Breast epithelium (tissue), 4 donors: ENCODE results near the gene MS4A2. TPM values are rescaled to one million over a fixed set of nuclear protein-coding genes. Genes with fewer than 3 reads are reported as not detected.
"Not testable (repeated sequence)": the region's sequence is repeated elsewhere in the genome, so short reads cannot be mapped to it uniquely, and the experiment has no call there.

ENCODE experiments used
- DNase-seq, 2 donors: peaks; one replicate each; pipeline ENCODE4 v3.0.0-alpha.2; 2019; ENCODE audit warnings: low spot score in 2 of 2
- H3K27ac ChIP-seq, 2 donors: fragments of 200-600 bp; sonication (generic) in 1 of 2; one replicate each; pipeline ENCODE4 v1.5.1; 2016 to 2019; ENCODE audit warnings: mild to moderate bottlenecking in 1 of 2
- H3K27me3 ChIP-seq, 2 donors: fragments of 200-600 bp; sonication (generic) in 1 of 2; one replicate each; pipeline versions ENCODE4 v1.5.1 to v1.6.0; 2017 to 2019; ENCODE audit warnings: control low read depth in 1 of 2, mild to moderate bottlenecking in 1 of 2
- H3K36me3 ChIP-seq: fragments of 200-600 bp; one replicate; pipeline ENCODE4 v1.5.1; 2019
- H3K4me1 ChIP-seq, 2 donors: fragments of 200-600 bp; sonication (generic); one replicate each; pipeline ENCODE4 v1.5.1; 2016 to 2019; ENCODE audit warnings: control low read depth in 1 of 2
- H3K4me3 ChIP-seq, 3 donors: fragments of 200-600 bp; sonication (generic); 1 replicate in 2 of 3; 2 replicates in 1 of 3; pipeline ENCODE4 v1.5.1; 2016 to 2019; ENCODE audit warnings: mild to moderate bottlenecking in 3 of 3, moderate library complexity in 2 of 3
- H3K9me3 ChIP-seq, 2 donors: fragments of 200-600 bp; sonication (generic) in 1 of 2; one replicate each; pipeline ENCODE4 v1.5.1; 2016 to 2019; ENCODE audit warnings: control low read depth in 1 of 2
- POLR2A ChIP-seq: fragments of 450-650 bp; IDR thresholded peaks from one replicate; pipeline ENCODE4 v1.6.1; 2016; ENCODE audit warnings: antibody characterized with exemption, mild to moderate bottlenecking, moderate library complexity
- POLR2AphosphoS5 ChIP-seq, 3 donors: sonication (generic); formaldehyde crosslinking; IDR thresholded peaks; one replicate each; pipeline ENCODE4 v1.6.1; 2017; ENCODE audit warnings: antibody characterized with exemption in 3 of 3
- intact Hi-C: fragments of 100-400 bp; cut with DNase I; formaldehyde crosslinking; loops from one replicate; pipeline ENCODE4 v1.15.1; 2023; ENCODE audit warnings: low total_unique reads
- total RNA-seq, 3 donors: library from RNA; depleted of rRNA; stranded (reverse); fragments of >200 nt; gene quantifications; one replicate each; pipeline ENCODE4 v1.1.0, GENCODE V29; 2016
- TF ChIP-seq, protein P1 (sequence below), 3 donors: fragments of 450-650 bp; IDR thresholded peaks; one replicate each; pipeline ENCODE4 v1.5.1; 2016 to 2017; ENCODE audit warnings: antibody characterized with exemption in 3 of 3, mild to moderate bottlenecking in 3 of 3, moderate library complexity in 3 of 3

MS4A2 gene
- total RNA-seq, 3 donors from 2014 or later, result 0.66 to 7.8 (median 0.73) TPM

DNA sequence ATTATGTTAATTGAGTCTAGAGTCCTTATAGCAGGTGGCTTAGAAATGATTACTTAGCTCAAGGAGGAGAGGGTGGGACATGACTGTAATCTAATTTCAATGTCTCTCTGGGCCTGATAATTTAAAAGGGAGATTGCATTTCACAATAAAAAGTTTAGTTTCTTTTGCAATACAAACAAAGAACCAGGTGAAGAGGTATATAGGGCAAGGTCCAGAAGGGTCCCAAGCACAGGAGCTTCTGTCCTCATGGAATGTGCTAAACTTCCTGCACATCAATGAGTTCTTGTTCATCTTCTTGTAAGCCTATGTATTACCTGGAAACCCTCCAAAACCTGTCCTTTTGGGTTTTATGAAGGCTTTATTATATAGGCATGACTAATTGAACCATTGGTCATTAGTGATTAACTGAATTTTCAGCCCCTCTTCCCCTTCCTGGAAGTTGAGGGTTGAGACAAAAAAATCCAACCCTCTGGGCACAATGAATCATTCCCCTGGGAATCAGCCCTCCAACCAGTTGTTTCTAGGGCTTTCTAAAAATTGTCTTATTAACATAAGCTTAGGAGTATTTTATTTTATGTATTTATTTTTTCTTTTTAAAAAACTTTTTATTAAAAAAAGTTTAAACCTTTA lies 37.6 kb downstream of the MS4A2 start:
- intact Hi-C loops, result no loop called here
- H3K36me3 ChIP-seq, result no peaks in the 10 kb centered on the region
- TF ChIP-seq POLR2AphosphoS5 (IDR thresholded peaks at IDR 0.05) (no peak), POLR2A (no peak)
- TF ChIP-seq, protein P1, sequence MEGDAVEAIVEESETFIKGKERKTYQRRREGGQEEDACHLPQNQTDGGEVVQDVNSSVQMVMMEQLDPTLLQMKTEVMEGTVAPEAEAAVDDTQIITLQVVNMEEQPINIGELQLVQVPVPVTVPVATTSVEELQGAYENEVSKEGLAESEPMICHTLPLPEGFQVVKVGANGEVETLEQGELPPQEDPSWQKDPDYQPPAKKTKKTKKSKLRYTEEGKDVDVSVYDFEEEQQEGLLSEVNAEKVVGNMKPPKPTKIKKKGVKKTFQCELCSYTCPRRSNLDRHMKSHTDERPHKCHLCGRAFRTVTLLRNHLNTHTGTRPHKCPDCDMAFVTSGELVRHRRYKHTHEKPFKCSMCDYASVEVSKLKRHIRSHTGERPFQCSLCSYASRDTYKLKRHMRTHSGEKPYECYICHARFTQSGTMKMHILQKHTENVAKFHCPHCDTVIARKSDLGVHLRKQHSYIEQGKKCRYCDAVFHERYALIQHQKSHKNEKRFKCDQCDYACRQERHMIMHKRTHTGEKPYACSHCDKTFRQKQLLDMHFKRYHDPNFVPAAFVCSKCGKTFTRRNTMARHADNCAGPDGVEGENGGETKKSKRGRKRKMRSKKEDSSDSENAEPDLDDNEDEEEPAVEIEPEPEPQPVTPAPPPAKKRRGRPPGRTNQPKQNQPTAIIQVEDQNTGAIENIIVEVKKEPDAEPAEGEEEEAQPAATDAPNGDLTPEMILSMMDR (IDR thresholded peaks at IDR 0.05), result no peak
- H3K27me3 ChIP-seq, result no peaks in the 10 kb centered on the region
- no peaks in the 10 kb centered on the region for H3K9me3 ChIP-seq
- no peak for DNase-seq
- H3K27ac ChIP-seq, result no peak overlapping the region
- H3K4me1 ChIP-seq, result no peaks in the 10 kb centered on the region
- H3K4me3 ChIP-seq, result no peak overlapping the region

DNA sequence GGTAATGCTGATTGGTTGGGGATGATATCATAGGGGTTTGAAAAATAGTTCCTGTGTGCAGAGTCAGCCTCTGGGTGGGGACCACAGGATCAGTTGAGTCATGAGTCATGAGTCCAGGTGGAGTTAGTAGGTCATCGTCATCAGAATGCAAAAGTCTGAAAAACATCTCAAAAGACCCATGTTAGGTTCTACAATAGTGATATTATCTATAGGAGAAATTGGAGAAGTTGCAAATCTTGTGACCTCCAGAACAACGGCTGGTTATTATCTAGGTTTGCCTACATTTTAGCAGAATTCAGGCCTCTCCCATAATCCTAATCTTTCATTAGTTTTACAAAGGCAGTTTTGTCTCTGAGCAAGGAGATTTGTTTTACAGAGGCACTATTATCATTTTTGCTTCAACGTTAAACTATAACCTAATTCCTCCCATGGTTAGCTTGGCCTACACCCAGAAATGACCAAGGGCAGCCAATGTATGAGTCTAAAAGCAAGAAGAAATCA lies 38.9 kb downstream of the MS4A2 start:
- intact Hi-C loops, result no loop called here

GRCh38 chr11:60128376-60128775 lies 39.9 kb downstream of the MS4A2 start:
- H3K36me3 ChIP-seq, result no peaks in the 10 kb centered on the region
- intact Hi-C loops, result no loop called here
- H3K27me3 ChIP-seq, result no peaks in the 10 kb centered on the region
- no peaks in the 10 kb centered on the region for H3K4me1 ChIP-seq
- H3K27ac ChIP-seq, result no peak overlapping the region
- no peaks in the 10 kb centered on the region for H3K9me3 ChIP-seq
- no peak overlapping the region for H3K4me3 ChIP-seq
- TF ChIP-seq POLR2A (no peak), POLR2AphosphoS5 (IDR thresholded peaks at IDR 0.05) (no peak)
- TF ChIP-seq, protein P1 (IDR thresholded peaks at IDR 0.05), result no peak
- DNase-seq, result no peak

More for the DNA sequence above, 38.9 kb downstream of the MS4A2 start:
- no peak overlapping the region for H3K27ac ChIP-seq
- H3K36me3 ChIP-seq, result no peaks in the 10 kb centered on the region
- H3K4me1 ChIP-seq, result no peaks in the 10 kb centered on the region
- no peaks in the 10 kb centered on the region for H3K27me3 ChIP-seq
- H3K4me3 ChIP-seq, result no peak overlapping the region
- no peak for DNase-seq
- TF ChIP-seq POLR2A (no peak), POLR2AphosphoS5 (IDR thresholded peaks at IDR 0.05) (no peak)
- TF ChIP-seq, protein P1 (IDR thresholded peaks at IDR 0.05), result no peak
- no peaks in the 10 kb centered on the region for H3K9me3 ChIP-seq

DNA sequence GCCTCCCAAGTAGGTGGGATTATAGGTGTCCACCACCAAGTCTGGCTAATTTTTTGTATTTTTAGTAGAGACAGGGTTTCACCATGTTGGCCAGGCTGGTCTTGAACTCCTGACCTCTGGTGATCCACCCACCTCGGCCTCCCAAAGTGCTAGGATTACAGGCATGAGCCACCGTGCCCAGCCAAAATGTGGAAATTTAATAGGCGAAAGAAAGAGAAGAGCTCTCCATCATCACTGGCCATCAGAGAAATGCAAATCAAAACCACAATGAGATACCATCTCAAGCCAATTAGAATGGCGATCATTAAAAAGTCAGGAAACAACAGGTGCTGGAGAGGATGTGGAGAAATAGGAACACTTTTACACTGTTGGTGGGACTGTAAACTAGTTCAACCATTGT lies 40.4 kb downstream of the MS4A2 start:
- H3K27ac ChIP-seq, H3K4me3 ChIP-seq, H3K27me3 ChIP-seq, H3K36me3 ChIP-seq, H3K4me1 ChIP-seq, intact Hi-C loops, DNase-seq, H3K9me3 ChIP-seq: not testable (repeated sequence)

DNA sequence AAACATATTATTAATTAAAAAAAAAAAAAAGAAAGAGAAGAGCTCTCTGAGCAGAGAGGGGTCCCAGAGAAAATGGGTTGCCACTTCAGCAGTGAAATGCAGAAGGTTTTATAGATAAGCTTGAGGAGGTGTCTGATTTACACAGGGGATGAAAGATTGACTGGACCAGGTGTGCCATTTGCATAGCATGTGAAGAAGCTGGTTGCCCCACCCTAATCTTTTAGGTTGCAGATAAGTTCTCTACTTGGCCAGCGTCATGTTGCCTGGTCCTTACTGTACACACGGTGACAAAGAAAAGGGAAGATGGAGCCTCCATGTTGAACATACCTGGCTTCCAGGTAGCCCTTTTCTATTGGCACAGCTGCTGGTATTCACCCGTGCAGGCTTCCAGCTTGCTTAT lies 41.4 kb downstream of the MS4A2 start:
- no peak overlapping the region for H3K4me3 ChIP-seq
- no peaks in the 10 kb centered on the region for H3K36me3 ChIP-seq
- no peaks in the 10 kb centered on the region for H3K9me3 ChIP-seq
- TF ChIP-seq POLR2A (no peak), POLR2AphosphoS5 (IDR thresholded peaks at IDR 0.05) (no peak)
- TF ChIP-seq, protein P1 (IDR thresholded peaks at IDR 0.05), result no peak
- H3K4me1 ChIP-seq, result no peaks in the 10 kb centered on the region
- intact Hi-C loops, result no loop called here
- no peak overlapping the region for H3K27ac ChIP-seq
- DNase-seq, result no peak
- H3K27me3 ChIP-seq, result no peaks in the 10 kb centered on the region
